ENCODE data around the gene MAGI2.
"Not testable (repeated sequence)": the region's sequence is repeated elsewhere in the genome, so short reads cannot be mapped to it uniquely, and the experiment has no call there.

Gene MAGI2

DNA sequence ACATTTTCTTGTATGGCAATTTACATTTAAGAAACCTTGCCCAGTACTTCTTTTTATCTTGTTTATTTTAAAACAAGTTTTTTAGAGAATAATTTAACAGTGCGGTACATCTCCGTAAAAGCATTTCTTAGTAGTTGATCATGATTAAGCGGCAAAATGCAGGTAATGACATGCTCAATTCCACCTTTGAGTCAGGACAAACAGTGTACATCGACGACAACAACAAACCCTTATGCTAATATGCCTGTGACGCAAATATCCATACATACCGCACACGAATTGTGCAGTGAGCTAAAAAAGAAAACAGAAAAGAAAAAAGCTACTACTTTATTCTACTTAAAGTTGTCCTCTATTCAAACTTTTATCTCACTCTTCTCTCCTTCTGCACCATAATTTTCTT, 1.9 kb downstream of the MAGI2 start:
- no peak for DNase-seq (ENCODE audit: low read depth)

DNA sequence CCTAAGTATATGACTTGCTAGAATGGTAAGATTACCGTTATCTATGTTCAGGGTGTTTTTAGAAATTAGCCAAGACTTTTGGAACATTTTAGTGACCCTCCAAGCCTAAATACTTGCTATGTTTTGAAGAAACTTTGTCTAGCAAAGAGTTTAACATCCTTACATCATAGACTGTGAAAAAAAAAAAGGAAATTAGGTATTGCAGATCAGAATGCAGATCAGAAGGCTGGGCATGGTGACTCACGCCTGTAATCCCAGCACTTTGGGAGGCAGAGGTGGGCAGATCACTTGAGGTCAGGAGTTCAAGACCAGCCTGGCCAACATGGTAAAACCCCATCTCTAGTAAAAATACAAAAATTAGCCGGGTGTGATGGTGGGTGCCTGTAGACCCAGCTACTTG, 10.7 kb downstream of the MAGI2 start:
- DNase-seq (ENCODE audit: low read depth) = not testable (repeated sequence)

DNA sequence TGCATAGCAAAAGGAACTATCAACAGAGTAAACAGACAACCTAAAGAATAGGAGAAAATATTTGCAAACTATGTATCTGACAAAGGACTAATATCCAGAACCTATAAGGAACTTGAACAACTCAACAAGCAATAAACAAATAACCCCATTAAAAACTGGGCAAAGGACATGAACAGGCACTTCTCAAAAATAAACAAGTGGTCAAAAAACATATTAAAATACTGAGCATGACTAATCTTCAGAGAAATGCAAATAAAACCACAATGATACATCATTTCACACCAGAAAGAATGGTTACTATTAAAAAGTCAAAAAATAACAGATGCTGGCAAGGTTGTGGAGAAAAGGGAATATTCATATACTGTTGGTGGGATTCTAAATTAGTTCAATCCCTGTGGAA, 17.1 kb downstream of the MAGI2 start:
- DNase-seq (ENCODE audit: low read depth) = no peak

DNA sequence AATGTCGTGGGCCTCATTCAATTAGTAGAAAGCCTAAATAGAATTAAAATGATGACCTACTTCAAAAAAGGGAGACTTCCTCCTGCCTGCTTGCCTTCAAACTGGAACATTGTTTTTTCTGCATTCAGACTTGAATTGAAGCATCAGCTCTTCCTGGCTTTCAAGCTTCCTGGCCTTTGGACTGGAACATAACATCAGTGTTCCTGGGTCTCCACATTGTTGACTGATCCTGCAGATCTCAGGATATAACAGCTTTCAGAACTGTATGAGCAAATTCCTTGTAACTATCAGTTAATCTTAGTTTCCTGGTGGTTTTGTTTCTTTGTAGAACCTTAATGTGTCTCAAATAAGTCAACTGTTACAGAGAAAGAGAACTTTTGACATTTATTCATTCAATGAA, 18.6 kb downstream of the MAGI2 start:
- DNase-seq (ENCODE audit: low read depth) = no peak

DNA sequence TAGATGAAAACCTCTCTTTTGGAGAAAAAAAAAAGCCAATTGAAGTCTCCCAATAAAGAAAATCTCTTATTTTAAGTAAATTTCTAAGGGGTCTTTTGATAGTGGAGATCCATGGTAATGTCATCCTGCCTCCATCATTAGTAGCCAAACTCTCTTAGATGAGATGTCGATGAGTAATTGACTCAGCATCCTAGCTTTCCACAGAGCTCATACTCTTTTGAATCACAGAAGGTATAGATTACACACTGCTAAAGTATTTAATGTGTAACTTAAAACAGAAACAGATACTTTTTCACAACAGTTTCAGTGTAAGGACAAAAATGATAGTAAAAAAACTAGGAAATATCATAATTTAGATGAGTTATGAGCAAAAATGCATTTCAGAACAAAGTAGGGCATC, 19.4 kb downstream of the MAGI2 start:
- DNase-seq (ENCODE audit: low read depth) = peak; percentile 53

DNA sequence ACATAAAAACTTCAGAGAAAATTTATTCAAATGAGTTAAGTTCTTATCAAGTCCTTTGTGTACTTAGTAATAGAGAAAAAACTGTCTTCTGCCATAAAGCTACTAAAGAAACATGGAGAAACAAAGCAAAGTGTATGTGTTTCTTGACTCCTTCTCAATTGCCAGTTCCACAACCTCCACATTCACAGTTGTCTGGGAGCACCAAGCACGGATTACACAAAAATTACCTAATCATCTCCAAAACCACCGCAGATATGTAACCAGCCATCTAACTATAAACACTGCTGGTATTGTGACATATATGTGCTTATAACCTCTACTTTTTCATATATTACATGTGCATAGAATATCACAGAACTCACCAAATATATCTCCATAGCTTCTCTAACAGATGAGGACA, 23.1 kb downstream of the MAGI2 start:
- no peak for DNase-seq (ENCODE audit: low read depth)

DNA sequence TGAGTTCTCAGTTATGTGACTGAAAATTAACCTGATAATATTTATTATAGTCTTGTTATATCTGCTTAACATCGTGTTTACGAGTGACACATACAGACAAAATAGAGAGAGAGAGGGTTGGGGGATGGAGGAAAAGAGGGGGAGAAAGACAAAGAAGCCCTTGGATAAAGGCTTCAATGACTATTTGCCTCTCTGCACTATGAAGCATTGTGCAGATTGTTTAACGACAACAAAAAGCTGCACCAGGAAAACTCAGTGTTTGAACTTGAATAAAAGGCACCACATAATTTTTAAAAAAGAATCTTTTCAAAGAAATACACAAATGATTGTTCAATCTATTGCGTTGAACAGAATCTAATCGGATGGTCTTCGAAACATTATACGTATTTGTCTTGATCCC, 27.8 kb downstream of the MAGI2 start:
- DNase-seq (ENCODE audit: low read depth) = no peak

DNA sequence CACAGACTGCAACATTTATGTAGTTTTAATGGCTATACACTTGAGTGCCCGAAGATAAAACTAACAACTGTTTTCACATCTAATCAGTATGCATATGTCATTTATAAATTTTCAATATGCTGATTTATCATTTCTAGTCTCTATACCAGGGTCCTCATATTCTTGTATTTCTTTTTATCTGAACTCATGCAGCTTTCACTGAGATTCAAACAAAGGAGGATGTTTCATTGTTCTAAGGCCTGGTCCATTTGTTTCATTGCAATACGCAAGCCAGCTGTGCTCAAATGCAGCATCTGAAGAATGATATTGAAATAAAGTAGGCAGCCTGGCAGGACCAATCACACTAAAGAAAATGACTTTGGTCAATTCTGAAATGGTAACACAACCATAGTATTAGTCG, 31.7 kb downstream of the MAGI2 start:
- DNase-seq (ENCODE audit: low read depth) = no peak

DNA sequence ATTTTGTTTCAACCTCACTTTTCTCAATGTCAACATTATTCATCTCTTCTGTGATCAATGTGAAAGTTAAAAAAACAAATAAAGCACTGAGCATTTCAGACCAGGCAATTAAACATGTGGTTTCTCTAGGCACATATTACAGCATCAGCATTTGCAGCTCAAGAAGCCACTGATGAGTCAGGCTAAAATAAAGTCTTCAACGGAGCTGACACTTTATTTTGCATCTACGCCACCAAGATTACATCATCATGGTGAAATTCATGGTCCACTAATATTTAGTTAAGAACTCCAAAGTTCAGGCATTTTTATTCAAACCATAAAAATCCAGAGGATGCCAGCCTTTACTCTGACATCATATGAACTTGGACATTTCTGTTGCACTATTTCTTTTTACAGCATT, 33.0 kb downstream of the MAGI2 start:
- peak; percentile 97 for DNase-seq (ENCODE audit: low read depth)

DNA sequence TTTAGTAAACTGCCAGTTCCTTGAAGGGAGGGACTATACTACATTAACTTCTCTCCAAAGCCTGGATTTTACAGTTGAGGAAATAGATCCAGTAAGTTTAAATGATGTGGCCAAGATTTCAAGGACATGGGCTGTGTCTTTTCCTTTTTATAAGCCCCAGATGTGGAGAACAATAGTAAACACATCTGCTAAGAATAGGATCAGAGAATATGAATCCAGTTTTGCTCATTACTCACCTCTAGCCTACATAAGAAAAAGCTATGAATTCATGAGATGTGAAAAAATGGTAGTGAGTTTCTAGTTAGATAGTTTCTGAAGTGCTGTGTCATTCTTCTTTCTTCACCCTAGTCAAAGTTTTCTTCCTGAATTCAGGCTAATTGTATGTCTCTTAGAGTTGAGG, 38.6 kb downstream of the MAGI2 start:
- no peak for DNase-seq (ENCODE audit: low read depth)

DNA sequence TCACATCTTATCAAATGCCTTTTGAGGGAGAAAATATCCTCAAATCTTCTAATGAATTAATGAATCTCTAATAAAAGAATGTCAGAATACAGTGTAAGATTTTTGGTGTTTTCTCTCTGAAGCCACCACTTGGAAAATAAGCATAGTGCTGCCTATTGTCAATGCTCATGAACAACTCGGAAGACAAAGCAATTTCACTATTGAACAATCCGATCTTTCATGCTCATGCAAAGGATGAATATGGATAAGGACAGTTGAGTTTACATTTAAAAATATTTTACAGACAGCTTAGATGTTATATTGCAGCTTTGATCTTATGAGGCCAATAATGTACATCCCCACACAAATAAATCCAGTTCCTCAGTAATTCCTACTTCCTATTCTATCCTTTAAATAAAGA, 40.6 kb downstream of the MAGI2 start:
- DNase-seq (ENCODE audit: low read depth) = no peak

DNA sequence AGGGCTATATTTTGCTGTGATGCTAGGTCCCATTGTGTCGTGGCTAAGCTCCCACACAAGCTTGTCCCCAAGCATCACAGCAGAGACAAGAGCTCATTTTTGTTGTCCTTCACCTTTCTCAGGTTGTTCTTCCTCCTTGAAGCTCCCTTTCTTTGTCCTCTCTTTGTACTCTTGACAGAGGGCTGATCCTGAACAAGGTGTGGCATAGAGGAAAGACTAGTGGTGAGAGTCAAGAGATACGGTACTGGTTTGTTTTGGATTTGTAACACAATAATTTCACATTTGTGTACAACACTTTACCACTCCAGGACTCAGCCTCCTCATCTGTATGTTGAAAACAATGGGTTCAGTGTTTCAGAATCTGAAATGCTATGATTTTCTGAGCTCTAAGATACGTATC, 41.0 kb downstream of the MAGI2 start:
- DNase-seq (ENCODE audit: low read depth) = no peak

DNA sequence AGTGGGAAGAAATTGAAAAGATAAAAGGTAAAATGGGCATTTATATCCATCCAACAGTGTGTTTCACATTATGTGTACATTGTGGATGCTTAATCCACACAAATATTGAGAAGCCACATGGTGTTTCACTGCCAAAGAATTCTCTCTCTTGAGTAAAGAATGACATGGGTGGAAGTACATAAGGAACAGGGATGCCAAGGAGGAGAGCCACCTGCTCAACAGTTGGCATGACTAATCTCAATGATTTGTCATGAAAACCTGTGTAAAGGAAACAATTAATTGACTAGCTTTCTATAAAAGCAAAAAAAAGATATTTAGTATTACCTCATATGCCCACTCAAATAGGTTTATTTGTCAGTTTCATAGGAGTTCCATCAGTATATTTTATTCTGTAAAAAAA, 43.1 kb downstream of the MAGI2 start:
- DNase-seq (ENCODE audit: low read depth) = no peak

DNA sequence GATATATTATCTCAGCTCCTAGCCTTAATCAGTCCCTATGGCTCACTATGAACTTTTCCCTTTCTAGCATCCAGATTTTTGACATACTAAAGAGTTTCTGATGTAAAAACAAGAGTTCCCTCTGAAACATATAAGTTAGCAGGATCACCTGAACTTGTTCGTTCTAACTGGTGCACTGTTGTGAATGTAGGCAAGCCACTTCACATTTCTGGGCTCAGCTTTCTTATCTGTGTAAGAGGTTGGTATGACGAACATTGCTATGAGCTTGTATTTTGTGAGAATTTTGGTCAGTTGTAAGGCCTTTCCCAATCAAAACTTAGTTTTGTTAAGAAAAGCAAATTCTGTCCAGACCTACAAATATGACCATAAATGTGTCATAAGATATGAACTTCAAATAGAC, 46.1 kb downstream of the MAGI2 start:
- DNase-seq (ENCODE audit: low read depth) = no peak

DNA sequence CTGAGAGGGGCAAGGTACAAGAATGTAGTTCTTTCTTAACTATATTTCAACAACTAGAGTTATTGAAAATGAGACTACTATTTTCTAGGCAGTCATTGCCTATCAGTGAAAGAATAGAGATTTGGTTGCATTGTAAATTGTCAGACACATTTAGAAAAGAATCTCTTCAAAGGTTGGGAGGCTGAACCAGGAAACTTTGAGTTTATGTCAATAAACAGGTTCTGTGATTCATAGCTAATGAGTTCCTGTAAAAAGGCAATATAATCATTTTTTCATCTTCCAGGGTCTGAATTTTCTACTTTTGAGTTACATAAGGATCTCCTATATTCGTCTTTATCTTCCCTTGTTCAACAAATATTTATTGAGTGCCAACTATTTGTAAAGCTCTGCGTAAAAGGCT, 47.1 kb downstream of the MAGI2 start:
- DNase-seq (ENCODE audit: low read depth) = no peak

DNA sequence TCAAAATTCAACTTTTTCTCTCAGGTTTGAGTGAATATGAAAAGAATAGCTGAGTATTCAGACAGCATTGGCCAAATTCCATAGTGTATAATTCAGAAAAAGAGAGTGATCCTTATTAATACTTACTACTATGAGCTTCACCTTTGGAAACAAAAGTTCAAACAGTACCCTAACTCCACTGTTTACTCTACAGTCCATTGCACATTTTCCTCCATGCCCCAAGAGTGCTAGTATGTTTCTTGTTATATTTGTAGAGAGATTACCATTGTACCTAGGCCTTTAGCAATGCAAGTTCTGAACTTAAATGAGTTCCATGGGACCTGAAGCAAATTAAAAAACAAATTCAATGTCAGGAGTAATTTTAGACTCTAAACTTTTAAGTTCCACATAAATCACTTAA, 48.1 kb downstream of the MAGI2 start:
- DNase-seq (ENCODE audit: low read depth) = no peak

DNA sequence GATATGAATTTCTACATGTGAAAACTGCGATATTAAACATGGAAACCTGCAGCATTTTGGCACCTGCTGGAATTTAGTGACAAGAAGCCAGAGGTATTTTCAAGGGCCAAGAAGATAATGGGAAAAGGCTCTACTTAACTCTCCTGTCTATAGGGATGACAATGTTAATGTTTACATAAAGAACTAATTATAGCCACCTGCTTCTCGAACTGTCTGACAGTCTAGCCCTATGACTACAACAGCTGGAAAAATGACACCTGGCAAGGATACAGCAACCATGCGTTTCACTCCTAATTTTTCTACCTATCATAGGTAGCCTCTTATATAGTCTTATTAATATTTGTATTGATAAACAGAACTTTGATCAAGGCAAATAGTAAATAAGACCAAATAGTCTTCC, 49.6 kb downstream of the MAGI2 start:
- no peak for DNase-seq (ENCODE audit: low read depth)

DNA sequence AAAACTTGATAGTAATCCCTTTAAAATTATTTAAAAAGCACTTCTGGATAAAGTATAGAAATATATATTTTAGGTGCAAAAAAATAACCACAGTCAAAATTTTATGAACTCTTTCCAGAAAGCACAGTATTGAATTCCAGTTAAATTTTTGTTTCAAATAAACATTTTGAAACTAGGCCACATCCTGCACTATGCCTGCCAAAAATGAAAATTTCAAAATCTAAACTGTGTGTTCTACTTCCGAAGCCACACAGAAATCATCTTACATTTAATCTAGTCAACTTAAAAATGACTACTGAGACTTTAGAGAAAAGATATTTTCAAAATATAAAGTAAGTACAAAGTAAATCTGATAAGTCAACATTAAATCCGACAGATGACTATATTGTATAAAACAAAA, 50.0 kb downstream of the MAGI2 start:
- DNase-seq (ENCODE audit: low read depth) = peak; percentile 55

DNA sequence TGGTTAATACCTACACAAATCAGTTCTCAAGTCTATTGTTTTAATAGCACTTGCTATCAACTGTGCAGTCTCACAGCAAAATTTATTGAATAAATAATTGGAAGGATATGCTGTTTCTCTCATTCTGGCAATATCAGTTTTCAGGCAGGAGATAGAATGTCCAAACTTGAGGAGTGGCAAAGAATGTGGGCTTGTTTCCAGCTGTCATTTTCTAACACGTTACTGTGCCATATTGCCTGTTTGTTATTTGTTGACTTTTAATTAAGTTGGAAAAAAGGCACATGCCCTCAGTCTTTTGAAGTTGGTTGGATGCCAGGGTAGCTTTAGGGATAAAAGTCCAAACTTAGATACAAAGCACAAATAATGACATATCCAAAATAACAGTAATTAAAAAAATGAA, 52.2 kb downstream of the MAGI2 start:
- no peak for DNase-seq (ENCODE audit: low read depth)

DNA sequence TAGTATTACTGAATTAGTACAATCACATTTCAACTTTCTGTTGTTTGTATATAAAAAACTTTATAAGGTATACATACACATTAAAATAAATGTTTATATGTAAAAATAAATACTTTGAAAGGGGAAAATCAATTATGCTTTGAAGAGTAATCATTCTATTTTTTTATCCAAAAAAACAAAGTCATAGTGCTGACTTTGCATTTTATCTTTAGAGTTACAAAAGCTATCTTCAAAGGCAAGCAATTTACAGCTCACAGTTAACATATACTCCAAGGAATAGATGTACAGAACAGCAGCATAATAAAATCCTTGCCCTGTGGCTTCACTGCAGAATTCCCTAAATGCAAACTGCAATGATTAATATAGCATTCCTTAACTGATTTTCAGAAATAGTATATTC, 53.2 kb downstream of the MAGI2 start:
- DNase-seq (ENCODE audit: low read depth) = no peak

DNA sequence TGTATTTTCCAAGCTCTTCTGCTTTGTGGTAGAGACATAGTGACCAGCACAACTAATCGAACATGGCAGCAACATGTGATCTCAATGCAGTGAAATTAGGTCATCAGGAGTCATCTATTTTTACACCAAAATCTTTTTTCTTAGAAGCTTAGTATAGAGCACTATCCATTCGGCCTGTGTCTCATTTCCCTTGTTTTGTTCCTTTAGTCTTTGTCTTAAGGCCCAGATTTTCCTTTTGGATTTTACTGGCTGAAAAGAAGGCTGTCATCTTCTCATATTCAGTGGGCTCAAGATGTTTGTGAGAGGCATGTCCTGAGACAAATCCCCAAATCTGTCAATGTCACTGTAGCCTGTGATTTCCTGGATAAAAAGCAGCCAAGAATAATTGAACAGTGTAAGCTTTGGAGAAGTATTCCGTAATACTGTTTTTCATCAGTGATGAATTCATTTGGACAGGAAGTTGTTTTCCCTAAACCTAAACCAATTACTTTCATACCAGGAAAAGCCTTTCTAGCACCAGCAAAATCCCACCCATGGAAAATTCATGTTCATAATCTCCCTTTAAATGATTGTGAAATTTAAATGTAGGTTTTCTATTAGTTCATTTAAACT, 55.2 kb downstream of the MAGI2 start:
- DNase-seq (ENCODE audit: low read depth) = no peak

DNA sequence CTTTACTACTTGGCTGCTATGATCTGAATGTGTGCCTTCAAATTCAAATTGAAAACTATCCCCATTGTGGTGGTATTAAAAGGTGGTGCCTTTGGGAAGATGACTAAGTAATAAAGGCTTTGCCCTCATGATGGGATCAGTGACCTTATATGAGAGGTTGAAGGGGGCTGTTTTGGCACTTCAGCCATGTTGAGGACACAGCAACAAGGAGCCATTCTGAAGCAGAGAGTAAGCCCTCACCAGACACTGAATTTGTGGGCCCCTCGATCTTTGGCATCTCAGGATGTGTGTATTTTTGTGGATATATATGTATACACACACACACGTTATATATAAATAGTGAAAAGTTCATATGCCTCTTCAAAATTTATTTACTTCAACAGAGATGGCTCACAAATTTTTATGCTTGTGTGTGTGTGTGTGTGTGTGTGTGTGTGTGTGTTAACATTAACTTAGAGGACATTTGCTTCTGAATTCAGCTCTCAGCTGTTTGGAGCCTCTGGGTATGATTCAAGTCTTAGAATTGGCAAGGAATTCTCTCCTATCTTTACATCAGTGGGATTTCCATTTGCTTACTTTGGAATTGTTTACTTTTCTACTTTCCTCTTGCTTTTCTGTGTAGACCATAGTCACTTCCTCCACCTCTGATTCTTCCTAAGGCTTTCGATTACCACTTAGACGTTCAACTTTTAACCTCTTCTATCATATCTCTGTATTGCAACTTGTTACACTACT, 66.6 kb downstream of the MAGI2 start:
- DNase-seq (ENCODE audit: low read depth) = no peak

DNA sequence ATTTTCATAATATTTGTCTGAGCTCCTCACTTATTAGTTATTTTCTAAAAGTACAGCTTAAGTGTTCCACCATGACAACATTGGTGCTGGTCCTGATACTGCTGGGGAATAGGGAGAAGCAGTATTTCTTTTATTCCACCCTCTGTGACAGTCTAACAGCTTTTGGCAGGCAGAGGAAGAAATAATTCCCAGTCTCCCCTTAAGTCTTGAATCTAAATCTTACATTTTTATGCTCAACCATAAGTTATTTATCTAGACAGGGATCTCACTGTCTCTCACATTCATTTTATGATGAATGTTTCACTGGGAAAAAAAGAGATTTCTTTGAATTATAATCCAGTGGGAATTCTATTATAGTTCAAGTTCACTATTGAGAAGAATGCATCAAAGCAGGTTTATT, 71.5 kb downstream of the MAGI2 start:
- no peak for DNase-seq (ENCODE audit: low read depth)

DNA sequence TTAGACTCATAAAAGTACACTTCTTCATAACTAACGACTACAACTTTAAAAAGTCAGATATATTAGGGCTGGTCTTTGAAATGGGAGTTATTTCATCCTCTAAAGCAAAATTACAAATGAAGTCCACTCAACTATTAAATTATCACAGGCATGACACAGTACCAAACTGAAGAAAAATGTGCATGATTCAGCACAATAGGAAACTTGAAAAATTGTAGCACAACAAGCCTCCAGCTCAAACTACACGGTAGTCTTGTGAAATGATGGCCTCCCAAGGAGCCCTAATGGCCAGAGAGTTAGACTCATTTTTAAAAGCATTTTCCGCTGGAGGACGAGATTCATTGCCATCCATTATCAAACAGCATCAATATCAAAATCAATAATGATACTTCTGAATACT, 76.4 kb downstream of the MAGI2 start:
- DNase-seq (ENCODE audit: low read depth) = peak; percentile 18
